Urinary bladder (tissue), 4 donors: Measurements from ENCODE around the gene TULP3. TPM values are rescaled to one million over a fixed set of nuclear protein-coding genes. Genes with fewer than 3 reads are reported as not detected.
A peak's percentile ranks its signal among the peaks of the same experiment; 100 is the strongest.

Experiments
- DNase-seq: peaks from one replicate; pipeline ENCODE4 v3.0.0-alpha.2; 2015; ENCODE audit errors: extremely low spot score
- H3K27ac ChIP-seq: one replicate; pipeline ENCODE4 v1.5.1; 2013; ENCODE audit warnings: low read depth, mild to moderate bottlenecking, moderate library complexity
- H3K36me3 ChIP-seq: one replicate; pipeline ENCODE4 v1.6.1; 2013; ENCODE audit warnings: mild to moderate bottlenecking, moderate library complexity; ENCODE audit not compliant: insufficient read depth
- H3K4me1 ChIP-seq: one replicate; pipeline ENCODE4 v1.6.1; 2013; ENCODE audit warnings: mild to moderate bottlenecking, moderate library complexity; ENCODE audit not compliant: insufficient read depth
- H3K4me3 ChIP-seq: one replicate; pipeline ENCODE4 v1.5.1; 2013; ENCODE audit warnings: low read depth, low read length
- WGBS: extraction: QIAGEN DNeasy Blood & Tissue Kit; methylation state at CpG from one replicate; pipeline ENCODE4 v1.1.7; 2013; 5-methylcytosine and 5-hydroxymethylcytosine counted together
- polyA plus RNA-seq: library from polyadenylated mRNA; stranded (reverse); fragments of 200-250 nt; gene quantifications from one replicate; pipeline ENCODE4 v1.2.3, GENCODE V29; 2013
- total RNA-seq: library from RNA; depleted of rRNA; stranded (reverse); fragments of >200 nt; gene quantifications from one replicate; pipeline ENCODE4 v1.2.3, GENCODE V29; 2014
- donor health status: healthy with polysubstance abuse.
- donor health status: healthy.

The TULP3 gene
- total and polyA plus RNA-seq, 2 donors = 22.8 to 24.3 TPM

- Histone ChIP-seq H3K27ac (peak overlapping the region; percentile 30), H3K4me1 (no peaks in the 10 kb centered on the region), H3K36me3 (no peaks in the 10 kb centered on the region), H3K4me3 (peak overlapping the region; percentile 29)
- no peak for DNase-seq
- 67% methylated on average over 10 of the region's 10 CpGs for WGBS
These were observed 697 bp upstream of the TULP3 start for GRCh38 chr12:2890001-2890387.

DNA sequence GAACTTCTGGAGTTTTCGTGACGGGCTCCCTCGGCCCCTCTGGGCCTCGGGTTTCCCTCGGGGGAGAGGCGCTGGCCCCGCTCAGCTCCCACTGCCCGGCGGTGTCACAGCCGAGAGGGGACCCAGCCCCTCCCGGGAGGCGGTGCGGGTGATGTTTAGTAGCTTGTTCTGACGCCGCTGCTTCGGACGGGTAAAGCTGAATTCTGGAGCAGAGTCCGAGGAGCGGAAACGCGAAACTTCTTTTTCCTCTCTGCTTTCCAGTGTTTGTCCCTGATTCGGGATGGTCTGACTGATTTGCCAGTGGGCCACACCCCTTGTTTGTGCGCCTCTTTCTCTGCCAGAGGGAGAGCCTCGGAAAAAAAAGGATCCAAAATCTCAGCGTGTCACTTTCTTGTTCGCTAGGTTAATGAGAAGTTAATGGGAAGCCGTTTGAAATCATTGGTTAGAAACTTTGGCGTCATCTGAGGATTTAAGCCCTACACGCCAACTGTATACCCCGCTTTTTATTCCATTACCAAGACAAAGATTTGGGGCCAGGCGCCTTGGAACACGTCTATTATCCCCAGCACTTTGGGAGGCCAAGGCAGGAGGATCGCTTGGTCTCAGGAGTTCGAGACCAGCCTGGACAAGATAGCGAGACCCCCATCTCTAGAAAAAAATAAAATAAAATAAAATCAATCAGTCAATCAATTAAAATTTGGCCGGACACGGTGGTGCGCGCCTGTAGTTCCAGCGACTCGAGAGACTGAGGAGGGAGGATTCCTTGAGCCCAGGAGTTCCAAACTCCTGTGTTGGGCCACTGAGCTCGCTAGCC is 756 bp downstream of the TULP3 start:
- no peaks in the 10 kb centered on the region for H3K4me1 ChIP-seq
- WGBS = 21% methylated on average over 42 of the region's 42 CpGs
- peak; percentile 48 for DNase-seq
- H3K36me3 ChIP-seq = no peaks in the 10 kb centered on the region
- peak overlapping the region; percentile 95 for H3K27ac ChIP-seq
- H3K4me3 ChIP-seq = peak overlapping the region; percentile 76

GRCh38 chr12:2892246-2892645 is 1.6 kb downstream of the TULP3 start:
- Histone ChIP-seq H3K27ac (no peak overlapping the region), H3K4me3 (no peak overlapping the region), H3K36me3 (no peaks in the 10 kb centered on the region), H3K4me1 (no peaks in the 10 kb centered on the region)
- DNase-seq = no peak
- 64% methylated on average over 12 of the region's 12 CpGs for WGBS

DNA sequence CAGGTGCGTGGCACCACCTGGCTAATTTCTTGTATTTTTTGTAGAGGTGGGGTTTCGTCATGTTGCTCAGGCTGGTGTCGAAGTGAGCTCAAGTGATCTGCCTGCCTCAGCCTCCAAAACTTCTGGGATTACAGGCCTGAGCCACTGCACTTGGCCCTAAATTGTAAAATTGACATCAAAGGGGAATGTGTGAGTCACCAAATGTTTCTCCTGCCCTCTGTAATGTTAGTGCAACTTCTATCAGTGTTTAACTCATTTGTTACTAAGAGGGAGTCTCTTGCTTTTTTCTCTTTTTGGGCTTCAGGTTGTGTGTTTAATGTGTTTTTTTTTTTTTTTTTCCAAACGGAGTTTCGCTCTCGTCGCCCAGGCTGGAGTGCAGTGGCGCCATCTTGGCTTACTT is 2.3 kb downstream of the TULP3 start:
- no peaks in the 10 kb centered on the region for H3K36me3 ChIP-seq
- no peak overlapping the region for H3K4me3 ChIP-seq
- 67% methylated on average over 8 of the region's 8 CpGs for WGBS
- H3K4me1 ChIP-seq = no peaks in the 10 kb centered on the region
- no peak overlapping the region for H3K27ac ChIP-seq
- no peak for DNase-seq

DNA sequence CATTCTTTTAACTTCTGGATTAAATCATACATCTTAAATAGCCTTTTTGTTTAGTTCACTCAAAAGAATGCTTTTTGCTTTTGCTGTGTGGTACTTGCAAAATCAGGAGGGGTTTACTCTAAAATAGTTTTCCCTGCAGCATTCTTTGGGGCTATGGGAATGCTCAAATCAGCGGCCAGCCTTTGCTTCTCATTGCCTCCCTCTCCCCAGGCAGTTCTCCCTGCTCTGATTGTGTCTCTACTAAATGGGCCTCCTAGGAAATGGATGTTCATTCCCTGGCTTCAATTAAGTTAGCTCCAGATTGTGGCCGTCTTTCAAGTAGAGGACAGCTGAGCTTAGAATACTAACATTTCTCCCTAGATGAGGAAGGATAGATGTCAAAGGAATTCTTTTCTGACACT is 4.4 kb downstream of the TULP3 start:
- no peaks in the 10 kb centered on the region for H3K4me1 ChIP-seq
- no peaks in the 10 kb centered on the region for H3K36me3 ChIP-seq
- peak overlapping the region; percentile 0 for H3K27ac ChIP-seq
- no peak for DNase-seq
- no peak overlapping the region for H3K4me3 ChIP-seq
- WGBS = 51% methylated on average over 2 of the region's 2 CpGs

- 84% methylated on average over 2 of the region's 2 CpGs for WGBS
- H3K4me1 ChIP-seq = no peaks in the 10 kb centered on the region
These were observed 4.8 kb downstream of the TULP3 start for GRCh38 chr12:2895511-2895910.

GRCh38 chr12:2897418-2897817 is 6.7 kb downstream of the TULP3 start:
- no peak for DNase-seq
- Histone ChIP-seq H3K4me3 (no peak overlapping the region), H3K4me1 (peaks cover 2% of the 10 kb centered on the region), H3K36me3 (no peaks in the 10 kb centered on the region), H3K27ac (no peak overlapping the region)
- WGBS = 95% methylated on average over 5 of the region's 5 CpGs

More at GRCh38 chr12:2895511-2895910, 4.8 kb downstream of the TULP3 start:
- no peak overlapping the region for H3K4me3 ChIP-seq
- peak overlapping the region; percentile 0 for H3K27ac ChIP-seq
- no peak for DNase-seq
- H3K36me3 ChIP-seq = no peaks in the 10 kb centered on the region

DNA sequence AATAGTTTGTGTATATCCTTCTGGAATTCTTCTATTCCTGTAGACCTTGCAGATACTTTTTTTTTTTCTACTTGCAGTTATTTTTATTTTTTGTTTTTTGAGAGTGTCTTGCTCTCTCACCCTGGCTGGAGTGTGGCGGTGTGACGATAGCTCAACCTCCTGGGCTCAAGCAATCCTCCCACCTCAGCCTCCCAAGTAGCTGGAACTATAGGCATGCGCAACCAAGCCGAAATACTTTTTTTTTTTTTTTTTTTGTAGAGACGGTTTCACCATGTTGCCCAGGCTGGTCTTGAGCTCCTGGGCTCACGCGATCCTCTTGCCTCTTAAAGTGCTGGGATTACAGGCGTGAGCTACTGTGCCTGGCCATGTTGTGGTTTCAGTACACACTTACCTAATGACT is 10.0 kb downstream of the TULP3 start:
- DNase-seq = no peak
- Histone ChIP-seq H3K4me1 (peaks cover 2% of the 10 kb centered on the region), H3K4me3 (no peak overlapping the region), H3K36me3 (no peaks in the 10 kb centered on the region), H3K27ac (no peak overlapping the region)
- WGBS = 94% methylated on average over 8 of the region's 8 CpGs

DNA sequence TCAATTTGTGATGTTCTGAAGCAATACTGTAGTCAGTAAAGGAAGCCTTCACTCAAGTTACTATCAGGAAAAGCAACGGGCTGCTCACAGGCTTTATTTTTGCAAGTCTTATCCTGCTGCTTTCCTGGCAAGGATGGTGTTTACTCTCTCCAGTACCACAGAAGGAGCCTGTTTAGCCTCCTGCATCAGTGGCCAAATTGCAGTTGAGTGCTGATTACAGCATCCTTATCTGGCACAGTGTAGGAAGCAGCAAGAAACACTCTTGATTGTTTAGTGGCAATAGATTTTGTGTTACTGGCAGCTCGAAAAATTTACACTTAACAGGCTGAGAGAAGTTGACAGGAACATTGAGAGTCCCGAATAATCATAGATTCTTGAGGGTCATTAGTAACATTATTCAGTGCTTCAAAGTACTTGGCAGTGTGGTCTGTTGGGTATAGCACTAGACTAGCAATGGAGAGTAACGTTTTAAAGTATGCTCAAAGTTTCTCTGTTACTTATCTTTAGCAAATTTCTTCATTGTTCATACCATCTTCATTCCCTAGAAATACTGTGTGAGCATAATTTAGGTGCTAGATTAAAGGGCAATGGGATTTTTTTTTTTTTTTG is 11.7 kb downstream of the TULP3 start:
- peaks cover 2% of the 10 kb centered on the region for H3K4me1 ChIP-seq
- no peak for DNase-seq
- H3K4me3 ChIP-seq = no peak overlapping the region
- 22% methylated on average over 4 of the region's 4 CpGs for WGBS
- H3K27ac ChIP-seq = no peak overlapping the region
- no peaks in the 10 kb centered on the region for H3K36me3 ChIP-seq

DNA sequence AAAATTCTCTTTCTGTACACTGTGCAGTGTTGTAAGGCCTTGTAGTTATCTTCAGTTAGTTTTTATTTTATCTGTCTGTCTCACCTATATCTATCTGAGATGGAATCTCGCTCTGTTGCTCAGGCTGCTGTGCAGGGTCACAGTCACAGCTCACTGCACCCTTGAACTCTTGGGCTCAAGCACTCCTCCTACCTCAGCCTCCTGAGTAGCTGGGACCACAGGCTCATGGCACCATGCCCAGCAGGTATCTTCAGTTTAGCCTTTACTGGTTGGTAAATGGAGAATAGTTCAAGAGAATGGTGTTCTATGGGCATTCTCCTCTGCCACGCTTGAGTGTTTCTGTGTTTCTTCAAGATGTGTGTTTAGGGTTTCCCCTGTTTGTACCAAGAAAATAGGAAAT is 13.6 kb downstream of the TULP3 start:
- no peak for DNase-seq
- H3K4me1 ChIP-seq = peaks cover 2% of the 10 kb centered on the region
- WGBS = 96% methylated on average over 2 of the region's 2 CpGs
- no peaks in the 10 kb centered on the region for H3K36me3 ChIP-seq
- H3K4me3 ChIP-seq = no peak overlapping the region
- H3K27ac ChIP-seq = no peak overlapping the region

GRCh38 chr12:2912216-2912575 is 21.5 kb downstream of the TULP3 start:
- H3K4me1 ChIP-seq = no peaks in the 10 kb centered on the region
- no peaks in the 10 kb centered on the region for H3K36me3 ChIP-seq
- no peak for DNase-seq
- WGBS = 96% methylated on average over 3 of the region's 3 CpGs
- H3K27ac ChIP-seq = no peak overlapping the region
- no peak overlapping the region for H3K4me3 ChIP-seq

DNA sequence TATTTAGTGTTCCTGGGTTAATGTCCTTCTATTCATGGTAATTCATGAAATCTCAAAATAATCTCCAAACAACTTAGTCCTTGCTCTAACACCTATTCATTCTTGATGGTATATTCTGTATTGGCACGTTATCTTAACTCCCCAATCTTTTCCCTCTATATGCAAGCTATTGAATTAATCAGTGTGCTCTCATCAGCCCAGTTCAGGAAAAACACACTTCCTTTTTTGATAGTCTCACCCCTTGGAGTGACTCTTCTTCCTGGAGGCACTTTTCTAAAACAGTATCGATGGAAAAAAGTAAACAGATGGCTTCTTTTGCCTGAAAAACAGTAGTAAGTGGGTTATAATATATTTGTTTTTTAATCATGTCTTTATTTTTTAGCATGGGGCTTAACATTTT is 28.6 kb downstream of the TULP3 start:
- Histone ChIP-seq H3K27ac (no peak overlapping the region), H3K4me1 (no peaks in the 10 kb centered on the region), H3K36me3 (peaks cover 2% of the 10 kb centered on the region), H3K4me3 (no peak overlapping the region)
- DNase-seq = no peak
- 88% methylated on average over 2 of the region's 2 CpGs for WGBS

GRCh38 chr12:2922329-2922728 is 31.6 kb downstream of the TULP3 start:
- no peak for DNase-seq
- WGBS = 95% methylated on average over 2 of the region's 2 CpGs
- Histone ChIP-seq H3K27ac (no peak overlapping the region), H3K36me3 (peaks cover 2% of the 10 kb centered on the region), H3K4me3 (no peak overlapping the region), H3K4me1 (no peaks in the 10 kb centered on the region)

DNA sequence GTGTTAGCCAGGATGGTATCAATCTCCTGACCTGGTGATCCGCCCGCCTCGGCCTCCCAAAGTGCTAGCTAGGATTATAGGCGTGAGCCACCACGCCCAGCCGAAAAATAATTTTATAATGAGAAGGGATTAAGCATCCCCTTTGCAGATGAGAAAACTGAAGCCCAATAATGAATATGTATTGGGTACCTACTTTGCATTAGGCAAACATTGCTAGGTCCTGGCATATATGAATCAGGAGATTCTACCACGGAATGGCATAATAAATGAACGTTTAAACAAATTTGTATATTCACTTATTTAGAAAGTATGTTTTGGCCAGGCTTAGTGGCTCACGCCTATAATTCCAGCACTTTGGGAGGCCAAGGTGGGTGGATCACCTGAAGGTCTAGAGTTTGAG is 32.4 kb downstream of the TULP3 start:
- Histone ChIP-seq H3K4me1 (no peaks in the 10 kb centered on the region), H3K36me3 (peaks cover 2% of the 10 kb centered on the region), H3K4me3 (no peak overlapping the region), H3K27ac (no peak overlapping the region)
- WGBS = 97% methylated on average over 9 of the region's 9 CpGs
- no peak for DNase-seq
